ENCODE data around the gene SLC34A2.

DNA sequence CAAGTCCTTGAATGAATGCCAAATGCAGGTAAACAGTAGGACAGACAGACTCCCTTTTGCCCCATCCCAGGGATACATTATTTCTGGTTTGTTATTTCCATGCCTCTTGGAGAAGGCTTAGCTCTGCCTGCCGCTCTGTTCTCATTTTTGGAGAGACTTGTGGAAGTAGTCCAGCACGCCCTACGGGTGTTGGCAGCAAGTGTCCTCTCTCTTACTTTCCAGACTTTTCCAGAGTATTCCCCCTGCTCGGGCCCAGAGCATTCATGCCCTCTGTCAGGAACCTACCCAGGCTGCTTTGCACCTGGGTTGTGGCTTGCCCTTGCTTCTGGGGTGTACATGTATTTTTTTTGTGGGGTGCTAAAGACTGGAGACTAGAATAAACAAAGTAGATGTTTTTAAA is 15.3 kb downstream of the SLC34A2 start:
- TF ChIP-seq CTCF (IDR thresholded peaks at IDR 0.05; ENCODE audit: low read depth, low read length, poor library complexity, severe bottlenecking) (no peak), EZH2phosphoT487 (IDR thresholded peaks at IDR 0.05; ENCODE audit: borderline replicate concordance, low read length) (no peak)
